ENCODE data around the gene MSH5.

- no peak for TF ChIP-seq CTCF (conservative IDR thresholded peaks at IDR 0.05 in 1 of 2, IDR thresholded peaks at IDR 0.05 in 1 of 2; ENCODE audit: low read depth in 1 of 2, low read length in 2 of 2)
- no peak for TF ChIP-seq EZH2 (IDR thresholded peaks at IDR 0.05; ENCODE audit: low read length, missing control alignments)
These were observed 20.8 kb upstream of the MSH5 start for GRCh38 chr6:31719001-31719400.

Data from fibroblast of lung (primary cell).